B cell (primary cell): Measurements from ENCODE around the gene TNNT1. TPM values are rescaled to one million over a fixed set of nuclear protein-coding genes. Genes with fewer than 3 reads are reported as not detected.
A peak's percentile ranks its signal among the peaks of the same experiment; 100 is the strongest.

Source experiments
- ATAC-seq: fragments of 200-7000 bp; cut with Tn5 transposase; one replicate; pipeline ENCODE4 v1.10.0; 2021; ENCODE audit warnings: low read depth, mild to moderate bottlenecking, moderate number of reproducible peaks, moderate library complexity
- CTCF ChIA-PET: fragments of 350-600 bp; sonication (Branson Sonifier 250); formaldehyde crosslinking; loops from one replicate; lab custom pipeline; 2021; ENCODE audit warnings: antibody characterized with exemption, inconsistent platforms; lab: Charles Lee
- POLR2A ChIA-PET: fragments of 350-600 bp; sonication (Branson Sonifier 250); formaldehyde crosslinking; loops from one replicate; lab custom pipeline; 2021; ENCODE audit warnings: antibody characterized with exemption; lab: Charles Lee
- DNase-seq: peaks from one replicate; pipeline ENCODE4 v3.0.0; 2013
- H2AFZ ChIP-seq: 2 replicates; pipeline ENCODE4 v1.6.1; 2012; ENCODE audit warnings: mild to moderate bottlenecking, low read depth, low read length; ENCODE audit not compliant: insufficient read depth, poor library complexity, severe bottlenecking
- H3K27ac ChIP-seq, 2 donors: 1 replicate in 1 of 2; 2 replicates in 1 of 2; pipeline ENCODE4 v1.5.1; 2012 to 2013; ENCODE audit warnings: low read length in 2 of 2, mild to moderate bottlenecking in 2 of 2, moderate library complexity in 1 of 2
- H3K27me3 ChIP-seq, 4 experiments: fragments of 200-600 bp in 1 of 4; sonication (generic) in 1 of 4; replicated peaks in 1 of 4; 1 replicate in 2 of 4; 2 replicates in 2 of 4; pipeline versions ENCODE4 v1.6.1 to v1.7.0; 2013 to 2016; ENCODE audit warnings: low read length in 3 of 4, mild to moderate bottlenecking in 2 of 4, mixed read lengths in 1 of 4, moderate library complexity in 1 of 4; ENCODE audit not compliant: insufficient read depth in 4 of 4, control insufficient read depth in 3 of 4; ENCODE audit errors: control extremely low read depth in 1 of 4
- H3K36me3 ChIP-seq, 2 experiments: replicated peaks in 1 of 2; 1 replicate in 1 of 2; 2 replicates in 1 of 2; pipeline versions ENCODE4 v1.6.1 to v1.7.1; 2013; ENCODE audit warnings: low read length in 1 of 2; ENCODE audit not compliant: insufficient read depth in 2 of 2, control insufficient read depth in 1 of 2; ENCODE audit errors: control extremely low read depth in 1 of 2, extremely low read depth in 1 of 2
- H3K4me1 ChIP-seq, 2 donors: fragments of 200-600 bp in 1 of 2; sonication (generic) in 1 of 2; 1 replicate in 1 of 2; 2 replicates in 1 of 2; pipeline versions ENCODE4 v1.5.1 to v1.6.1; 2013 to 2017; ENCODE audit warnings: low read length in 2 of 2; ENCODE audit not compliant: control insufficient read depth in 2 of 2, insufficient read depth in 2 of 2
- H3K4me2 ChIP-seq: replicated peaks from 2 replicates; pipeline ENCODE3; 2012; ENCODE audit warnings: mild to moderate bottlenecking, low read depth, low read length; ENCODE audit not compliant: poor library complexity, severe bottlenecking
- H3K4me3 ChIP-seq, 5 experiments: fragments of 200-600 bp in 1 of 5; sonication (generic) in 1 of 5; 1 replicate in 3 of 5; 2 replicates in 2 of 5; pipeline versions ENCODE4 v1.5.1 to v1.7.0; 2011 to 2016; ENCODE audit warnings: low read length in 4 of 5, mild to moderate bottlenecking in 4 of 5, low read depth in 2 of 5, control low read depth in 1 of 5, moderate library complexity in 1 of 5; ENCODE audit not compliant: insufficient read depth in 1 of 5; ENCODE audit errors: control extremely low read depth in 1 of 5, extremely low read depth in 1 of 5
- H3K79me2 ChIP-seq: fragments of 200-600 bp; sonication (generic); one replicate; pipeline ENCODE4 v1.6.0; 2016; ENCODE audit warnings: low read length; ENCODE audit not compliant: control insufficient read depth, insufficient read depth
- H3K9ac ChIP-seq: fragments of 200-600 bp; sonication (generic); 2 replicates; pipeline ENCODE4 v1.6.1; 2017; ENCODE audit warnings: mild to moderate bottlenecking, low read length, moderate library complexity
- H3K9me3 ChIP-seq, 3 donors: one replicate each; pipeline versions ENCODE4 v1.6.1 to v1.7.1; 2013; ENCODE audit warnings: low read length in 2 of 3; ENCODE audit not compliant: control insufficient read depth in 2 of 3, insufficient read depth in 1 of 3; ENCODE audit errors: control extremely low read depth in 1 of 3
- H4K20me1 ChIP-seq: 2 replicates; pipeline ENCODE4 v1.6.0; 2012; ENCODE audit warnings: mild to moderate bottlenecking, low read length; ENCODE audit not compliant: insufficient read depth, control insufficient read depth, poor library complexity, severe bottlenecking
- H3K27ac Mint-ChIP-seq: one replicate; pipeline ENCODE4 v1.8.0; 2021; ENCODE audit warnings: mixed read lengths
- H3K27me3 Mint-ChIP-seq: one replicate; pipeline ENCODE4 v1.8.0; 2021; ENCODE audit warnings: mixed read lengths
- H3K4me1 Mint-ChIP-seq: one replicate; pipeline ENCODE4 v1.8.0; 2021; ENCODE audit warnings: mixed read lengths
- H3K4me3 Mint-ChIP-seq: one replicate; pipeline ENCODE4 v1.8.0; 2021; ENCODE audit warnings: mixed read lengths
- H3K9me3 Mint-ChIP-seq: one replicate; pipeline ENCODE4 v1.8.0; 2022; ENCODE audit warnings: mixed read lengths; ENCODE audit not compliant: insufficient read depth
- CTCF ChIP-seq: fragments of 200-600 bp; IDR thresholded peaks from one replicate; pipeline ENCODE4 v1.8.0; 2022; ENCODE audit warnings: antibody characterized with exemption, mild to moderate bottlenecking
- EZH2 ChIP-seq: IDR thresholded peaks from 2 replicates; pipeline ENCODE4 v1.6.1; 2012; ENCODE audit warnings: borderline replicate concordance, low read depth, mild to moderate bottlenecking, moderate library complexity, low read length; ENCODE audit not compliant: insufficient read depth, poor library complexity, severe bottlenecking
- WGBS: methylation state at CpG from one replicate; pipeline ENCODE4 v1.1.5; 2013; ENCODE audit warnings: missing lambda C conversion rate; ENCODE audit not compliant: insufficient coverage; 5-methylcytosine and 5-hydroxymethylcytosine counted together
- intact Hi-C: fragments of 100-400 bp; cut with micrococcal nuclease; formaldehyde crosslinking; loops from one replicate; pipeline ENCODE4 v1.10.0; 2022
- polyA plus RNA-seq: library from polyadenylated mRNA; depleted of rRNA; stranded (reverse); fragments of >200 nt; gene quantifications from 2 replicates; pipeline ENCODE4 v1.2.3, GENCODE V29; 2012
- total RNA-seq, 2 donors: library from RNA; stranded (reverse); fragments of 120-200 nt in 1 of 2; gene quantifications; 1 replicate in 1 of 2; 2 replicates in 1 of 2; pipeline versions ENCODE4 v1.2.3 to v1.2.4, GENCODE V29; 2013 to 2022

The TNNT1 gene
- total and polyA plus RNA-seq, 2 donors (not counting 1 experiment from before 2014, with no cell fraction given): not detected

DNA sequence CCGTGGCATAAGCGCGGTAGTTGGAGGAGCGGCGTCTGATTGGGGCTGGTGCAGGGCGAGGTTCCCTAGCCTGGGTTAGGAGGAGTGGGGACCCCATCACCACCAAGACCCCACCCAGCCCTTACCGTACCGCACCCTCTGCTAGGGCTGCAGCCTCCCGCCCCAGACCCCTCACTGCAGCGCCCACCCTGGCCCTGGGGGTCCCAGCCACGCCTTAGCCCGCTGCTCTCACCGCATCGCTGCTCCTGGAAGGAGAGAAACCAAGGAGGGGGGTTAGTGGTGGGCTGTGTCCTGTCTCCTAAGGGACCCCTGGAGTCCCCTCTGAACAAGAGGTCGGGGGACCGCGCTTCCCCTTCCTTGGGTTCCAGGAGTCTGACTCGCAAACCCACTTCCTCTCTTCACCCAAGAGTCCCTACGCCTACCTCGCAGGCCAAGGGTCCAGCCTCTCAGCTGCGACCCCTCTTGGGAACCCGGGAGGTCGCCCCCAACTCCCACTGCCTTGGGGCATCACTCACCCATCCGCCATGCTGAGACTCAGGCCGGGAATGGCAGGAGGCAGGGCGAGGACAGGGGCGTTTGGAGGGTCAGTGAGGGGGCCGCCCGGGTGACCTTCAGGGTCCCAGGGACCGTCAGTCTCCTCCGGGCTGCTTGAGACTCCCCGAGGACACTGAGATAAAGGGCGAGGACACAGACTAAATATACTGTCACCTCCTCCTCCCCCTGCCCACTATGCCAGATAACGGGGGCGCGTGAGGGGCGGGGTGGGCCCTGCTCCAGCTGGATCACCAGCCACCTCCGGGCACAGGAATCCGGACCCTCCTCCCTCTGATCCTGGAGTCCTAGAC lies 8.3 kb upstream of the TNNT1 start, which contains the start of gene TNNI3:
Gene TNNI3, minus strand, starts transcription at position 669 of the 845 bp plus-strand sequence. Its CDS starts 143 bp downstream, at position 526.
- TF ChIP-seq CTCF (no peak), EZH2 (no peak)
- Mint-ChIP-seq H3K27ac (no peak within 1 kb of the TSS), H3K9me3 (no peaks in the 10 kb centered on the region), H3K4me1 (peaks cover 18% of the 10 kb centered on the region), H3K27me3 (peaks cover 40% of the 10 kb centered on the region), H3K4me3 (peak within 1 kb of the TSS; percentile 24)
- CTCF ChIA-PET: interaction anchor here (1.5 kb wide), 1 partner anchor 16 kb away, joined by 5 read pairs; no protein-coding TSS in a partner anchor
- POLR2A ChIA-PET: no interaction called here
- no peak for ATAC-seq
- Histone ChIP-seq H4K20me1 (no peaks in the 10 kb centered on the region), H3K4me1 (peaks cover 14 to 19% of the 10 kb centered on the region in 2 donors), H3K36me3 (no peaks in the 10 kb centered on the region), H3K9ac (no peak within 1 kb of the TSS), H3K4me2 (peak within 1 kb of the TSS; percentile 45), H3K79me2 (no peaks in the 10 kb centered on the region), H3K27ac (no peak within 1 kb of the TSS), H3K27me3 (peaks cover 0 to 67% (median 24%) of the 10 kb centered on the region in 4 experiments), H2AFZ (no peak within 1 kb of the TSS), H3K4me3 (no peak within 1 kb of the TSS), H3K9me3 (peaks cover 0 to 57% (median 4%) of the 10 kb centered on the region in 3 donors)
- intact Hi-C loops: no loop called here
- DNase-seq: no peak
- WGBS: 51% methylated on average over 24 of the region's 39 CpGs
